Right atrium auricular region (tissue), 2 donors: ENCODE measurements around the gene SPPL2B. TPM values are rescaled to one million over a fixed set of nuclear protein-coding genes. Genes with fewer than 3 reads are reported as not detected.
"Not testable (repeated sequence)": the region's sequence is repeated elsewhere in the genome, so short reads cannot be mapped to it uniquely, and the experiment has no call there.

Experiments used
- DNase-seq: peaks from one replicate; pipeline ENCODE4 v3.0.0-alpha.2; 2019; ENCODE audit warnings: low spot score
- H3K27ac ChIP-seq, 2 donors: fragments of 200-600 bp; sonication (generic); 1 replicate in 1 of 2; 2 replicates in 1 of 2; pipeline ENCODE4 v1.5.1; 2016 to 2019
- H3K27me3 ChIP-seq, 2 donors: fragments of 200-600 bp; sonication (generic); one replicate each; pipeline versions ENCODE4 v1.5.1 to v1.6.0; 2017 to 2019
- H3K36me3 ChIP-seq: fragments of 200-600 bp; sonication (generic); one replicate; pipeline ENCODE4 v1.5.1; 2016
- H3K4me1 ChIP-seq, 2 donors: fragments of 200-600 bp; sonication (generic); one replicate each; pipeline versions ENCODE4 v1.5.1 to v1.6.0; 2017 to 2019
- H3K4me3 ChIP-seq, 2 donors: fragments of 200-600 bp; sonication (generic); 1 replicate in 1 of 2; 2 replicates in 1 of 2; pipeline ENCODE4 v1.5.1; 2017 to 2019; ENCODE audit warnings: mild to moderate bottlenecking in 1 of 2, moderate library complexity in 1 of 2
- H3K9me3 ChIP-seq, 2 donors: fragments of 200-600 bp; sonication (generic); one replicate each; pipeline ENCODE4 v1.5.1; 2019
- CTCF ChIP-seq, 2 donors: fragments of 200-600 bp; sonication (generic); IDR thresholded peaks; one replicate each; pipeline ENCODE4 v1.5.1; 2019; ENCODE audit warnings: antibody characterized with exemption in 2 of 2
- total RNA-seq, 2 donors: library from RNA; depleted of rRNA; stranded (reverse); fragments of >200 nt; gene quantifications; one replicate each; pipeline ENCODE4 v1.1.0, GENCODE V29; 2016

The SPPL2B gene
- total RNA-seq, 2 donors from 2014 or later: 16.7 to 19.8 TPM

- H3K27me3 ChIP-seq: no peaks in the 10 kb centered on the region
- no peaks in the 10 kb centered on the region for H3K4me1 ChIP-seq
- H3K4me3 ChIP-seq: no peak overlapping the region
- TF ChIP-seq CTCF (IDR thresholded peaks at IDR 0.05): no peak
- no peak overlapping the region for H3K27ac ChIP-seq
- H3K9me3 ChIP-seq: no peaks in the 10 kb centered on the region
- peaks cover 7% of the 10 kb centered on the region for H3K36me3 ChIP-seq
- no peak for DNase-seq
These were observed 14.3 kb downstream of the SPPL2B start for GRCh38 chr19:2342656-2343288.

- no peaks in the 10 kb centered on the region for H3K27me3 ChIP-seq
- H3K4me3 ChIP-seq: no peak overlapping the region
- TF ChIP-seq CTCF (IDR thresholded peaks at IDR 0.05): no peak
- no peak overlapping the region for H3K27ac ChIP-seq
- DNase-seq: no peak
- H3K4me1 ChIP-seq: no peaks in the 10 kb centered on the region
- peaks cover 7% of the 10 kb centered on the region for H3K36me3 ChIP-seq
- H3K9me3 ChIP-seq: no peaks in the 10 kb centered on the region
These were observed 15.0 kb downstream of the SPPL2B start for GRCh38 chr19:2343289-2343982.

GRCh38 chr19:2344381-2344870, 15.9 kb downstream of the SPPL2B start:
- Histone ChIP-seq H3K36me3 (peaks cover 7% of the 10 kb centered on the region), H3K27me3 (no peaks in the 10 kb centered on the region), H3K4me1 (no peaks in the 10 kb centered on the region), H3K9me3 (no peaks in the 10 kb centered on the region), H3K27ac (no peak overlapping the region), H3K4me3 (no peak overlapping the region)
- TF ChIP-seq CTCF (IDR thresholded peaks at IDR 0.05): no peak
- DNase-seq: no peak

GRCh38 chr19:2345076-2345475, 16.6 kb downstream of the SPPL2B start:
- no peak overlapping the region for H3K27ac ChIP-seq
- no peaks in the 10 kb centered on the region for H3K9me3 ChIP-seq
- H3K4me1 ChIP-seq: no peaks in the 10 kb centered on the region
- H3K27me3 ChIP-seq: no peaks in the 10 kb centered on the region
- H3K36me3 ChIP-seq: peaks cover 7% of the 10 kb centered on the region
- H3K4me3 ChIP-seq: no peak overlapping the region
- DNase-seq: no peak
- no peak for TF ChIP-seq CTCF (IDR thresholded peaks at IDR 0.05)

- no peak for DNase-seq
- TF ChIP-seq CTCF (IDR thresholded peaks at IDR 0.05): no peak
- Histone ChIP-seq H3K27me3 (no peaks in the 10 kb centered on the region), H3K36me3 (peaks cover 4% of the 10 kb centered on the region), H3K27ac (no peak overlapping the region), H3K4me1 (no peaks in the 10 kb centered on the region), H3K9me3 (no peaks in the 10 kb centered on the region), H3K4me3 (no peak overlapping the region)
These were observed 17.5 kb downstream of the SPPL2B start for GRCh38 chr19:2345794-2346663.

GRCh38 chr19:2349818-2350217, 21.3 kb downstream of the SPPL2B start:
- H3K4me3 ChIP-seq, H3K4me1 ChIP-seq, H3K9me3 ChIP-seq, DNase-seq, H3K27ac ChIP-seq, H3K27me3 ChIP-seq: not testable (repeated sequence)
- H3K36me3 ChIP-seq: peaks cover 19% of the 10 kb centered on the region
